HEK293 (cell line): Measurements from ENCODE around the gene HDLBP.

Experiments used
- CTCF ChIP-seq: fragments of 450-650 bp; formaldehyde crosslinking; IDR thresholded peaks from 2 replicates; pipeline ENCODE4 v1.5.1; 2016; ENCODE audit warnings: missing biosample characterization, missing genetic modification characterization
- KLF17 ChIP-seq: fragments of 450-650 bp; formaldehyde crosslinking; IDR thresholded peaks from 2 replicates; pipeline ENCODE4 v1.5.1; 2016; ENCODE audit warnings: missing biosample characterization, missing genetic modification characterization
- PRDM10 ChIP-seq: fragments of 450-650 bp; formaldehyde crosslinking; IDR thresholded peaks from 2 replicates; pipeline ENCODE4 v1.5.1; 2016; ENCODE audit warnings: missing biosample characterization, missing genetic modification characterization
- REPIN1 ChIP-seq: fragments of 450-650 bp; formaldehyde crosslinking; IDR thresholded peaks from 2 replicates; pipeline ENCODE4 v1.5.1; 2017; ENCODE audit warnings: missing biosample characterization, missing genetic modification characterization, low read depth
- REST ChIP-seq: fragments of 450-650 bp; formaldehyde crosslinking; IDR thresholded peaks from 2 replicates; pipeline ENCODE4 v1.5.1; 2016; ENCODE audit warnings: missing biosample characterization, missing genetic modification characterization
- SCRT2 ChIP-seq: fragments of 450-650 bp; formaldehyde crosslinking; IDR thresholded peaks from 2 replicates; pipeline ENCODE4 v1.5.1; 2016; ENCODE audit warnings: missing biosample characterization, missing genetic modification characterization
- ZBTB6 ChIP-seq: fragments of 450-650 bp; formaldehyde crosslinking; IDR thresholded peaks from 2 replicates; pipeline ENCODE4 v1.5.1; 2017; ENCODE audit warnings: missing biosample characterization, missing genetic modification characterization
- ZNF324 ChIP-seq: fragments of 450-650 bp; formaldehyde crosslinking; IDR thresholded peaks from 2 replicates; pipeline ENCODE4 v1.5.1; 2016; ENCODE audit warnings: missing biosample characterization, missing genetic modification characterization
- ZNF449 ChIP-seq: fragments of 450-650 bp; formaldehyde crosslinking; IDR thresholded peaks from 2 replicates; pipeline ENCODE4 v1.5.1; 2017; ENCODE audit warnings: missing biosample characterization, mild to moderate bottlenecking, missing genetic modification characterization, moderate library complexity

- TF ChIP-seq PRDM10 (tag by site-specific recombination) (no peak), REPIN1 (tag by site-specific recombination) (no peak), CTCF (tag by site-specific recombination) (no peak), ZBTB6 (tag by site-specific recombination) (no peak), REST (no peak), KLF17 (no peak), ZNF324 (tag by site-specific recombination) (no peak), ZNF449 (tag by site-specific recombination) (no peak), SCRT2 (tag by site-specific recombination) (no peak)
These were observed 85.0 kb downstream of the HDLBP start for GRCh38 chr2:241230435-241230834.
